ENCODE results near the gene ABHD8. TPM values are rescaled to one million over a fixed set of nuclear protein-coding genes. Genes with fewer than 3 reads are reported as not detected.

Gene ABHD8
- total RNA-seq, 1 donor from 2014 or later, result 5.6 TPM

- peak in 1 of 2 donors; percentile 29 for DNase-seq (ENCODE audit: low read depth in 2 of 2)
Measured at GRCh38 chr19:17243830-17244617, 59.2 kb downstream of the ABHD8 start.

DNA sequence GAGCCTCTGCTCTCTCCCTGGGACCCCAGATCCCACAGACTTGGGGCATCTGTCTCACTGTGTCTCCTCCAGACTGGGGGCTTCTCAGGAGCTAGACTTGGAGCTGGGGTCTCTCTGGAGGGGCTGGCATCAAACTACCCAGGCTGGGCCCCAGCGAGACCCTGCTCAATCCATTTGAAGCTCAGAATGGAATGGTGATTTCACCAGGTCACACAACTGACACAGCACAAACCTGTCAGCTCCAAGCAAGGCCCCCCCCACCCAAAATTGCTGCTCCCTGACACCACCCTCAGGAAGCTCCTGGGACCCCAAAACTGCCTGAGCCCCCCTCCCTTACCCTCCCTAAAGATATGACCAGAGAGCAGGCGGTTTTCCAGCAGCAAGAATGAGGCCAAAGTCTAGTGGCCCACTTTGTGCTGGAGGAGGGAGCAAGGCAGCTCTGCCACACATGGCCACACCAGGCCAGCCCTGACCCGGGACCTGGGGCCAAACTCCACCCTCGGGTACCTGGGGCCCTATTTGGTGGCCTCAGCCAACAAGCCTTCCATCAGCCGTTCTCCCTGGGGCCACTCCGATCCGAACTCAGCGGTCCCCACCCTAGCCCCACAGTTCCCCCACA, 59.9 kb downstream of the ABHD8 start:
- DNase-seq (ENCODE audit: low read depth in 2 of 2), result no peak

- no peak for DNase-seq (ENCODE audit: low read depth in 2 of 2)
Measured at GRCh38 chr19:17242431-17243208, 60.6 kb downstream of the ABHD8 start.

Other genes starting within 250 kb of the ABHD8 start
- gene HAUS8, start 228.0 kb downstream of the ABHD8 start, total RNA-seq, result 2.4 and 2.8 TPM in 2 replicates
- gene MYO9B, start 227.6 kb downstream of the ABHD8 start, total RNA-seq, result 24.0 and 36.5 TPM in 2 replicates
- gene USE1, start 88.1 kb downstream of the ABHD8 start, total RNA-seq, result 10.7 and 12.9 TPM in 2 replicates
- 2.6 and 4.0 TPM in 2 replicates for gene OCEL1, start 77.2 kb downstream of the ABHD8 start, total RNA-seq
- gene NR2F6, start 57.5 kb downstream of the ABHD8 start, total RNA-seq, result 22.9 and 38.5 TPM in 2 replicates
- 21.6 and 33.5 TPM in 2 replicates for gene USHBP1, start 38.7 kb downstream of the ABHD8 start, total RNA-seq
- 61.3 and 73.2 TPM in 2 replicates for gene BABAM1, start 36.0 kb downstream of the ABHD8 start, total RNA-seq
- 0.20 and 0.44 TPM in 2 replicates for gene ANKLE1, start 21.5 kb downstream of the ABHD8 start, total RNA-seq
- 29.6 and 56.9 TPM in 2 replicates for gene MRPL34, start 2.4 kb upstream of the ABHD8 start, total RNA-seq
- 16.6 and 20.0 TPM in 2 replicates for gene DDA1, start 6.1 kb upstream of the ABHD8 start, total RNA-seq
- gene ANO8, start 31.4 kb upstream of the ABHD8 start, total RNA-seq, result 1.5 and 3.0 TPM in 2 replicates
- 5.0 and 6.3 TPM in 2 replicates for gene GTPBP3, start 34.1 kb upstream of the ABHD8 start, total RNA-seq
- 0.99 and 5.2 TPM in 2 replicates for gene PLVAP, start 73.9 kb upstream of the ABHD8 start, total RNA-seq
- not detected in 2 replicates for gene CCDC194, start 90.8 kb upstream of the ABHD8 start, total RNA-seq
- gene BST2, start 102.2 kb upstream of the ABHD8 start, total RNA-seq, result 3.6 and 10.5 TPM in 2 replicates
- gene MVB12A, start 116.6 kb upstream of the ABHD8 start, total RNA-seq, result 32.3 and 33.9 TPM in 2 replicates
- not detected in 2 replicates for gene TMEM221, start 145.2 kb upstream of the ABHD8 start, total RNA-seq
- gene NXNL1, start 157.5 kb upstream of the ABHD8 start, total RNA-seq, result not detected in 2 replicates
- 12.6 and 22.2 TPM in 2 replicates for gene SLC27A1, start 167.1 kb upstream of the ABHD8 start, total RNA-seq
- gene PGLS, start 208.2 kb upstream of the ABHD8 start, total RNA-seq, result 46.4 and 67.5 TPM in 2 replicates